Fibroblast of villous mesenchyme (primary cell): ENCODE results near the gene PIK3R5. TPM values are rescaled to one million over a fixed set of nuclear protein-coding genes. Genes with fewer than 3 reads are reported as not detected.
A peak's percentile ranks its signal among the peaks of the same experiment; 100 is the strongest.

Experiments used
- DNase-seq: peaks from one replicate; pipeline ENCODE4 v3.0.0-alpha.2; 2010; ENCODE audit warnings: low read depth
- H3K4me3 ChIP-seq: 2 replicates; pipeline ENCODE4 v1.5.1; 2011; ENCODE audit warnings: low read depth, mild to moderate bottlenecking, low read length
- total RNA-seq: library from RNA; depleted of rRNA; stranded (reverse); fragments of >200 nt; gene quantifications from 2 replicates; pipeline ENCODE4 v1.2.3, GENCODE V29; 2012
- TF ChIP-seq, protein P1 (sequence below): IDR thresholded peaks from 2 replicates; pipeline ENCODE4 v1.5.1; 2012; ENCODE audit warnings: low read depth, mild to moderate bottlenecking, low read length; ENCODE audit not compliant: insufficient read depth

PIK3R5 gene
- total RNA-seq, 1 donor, result not detected

DNA sequence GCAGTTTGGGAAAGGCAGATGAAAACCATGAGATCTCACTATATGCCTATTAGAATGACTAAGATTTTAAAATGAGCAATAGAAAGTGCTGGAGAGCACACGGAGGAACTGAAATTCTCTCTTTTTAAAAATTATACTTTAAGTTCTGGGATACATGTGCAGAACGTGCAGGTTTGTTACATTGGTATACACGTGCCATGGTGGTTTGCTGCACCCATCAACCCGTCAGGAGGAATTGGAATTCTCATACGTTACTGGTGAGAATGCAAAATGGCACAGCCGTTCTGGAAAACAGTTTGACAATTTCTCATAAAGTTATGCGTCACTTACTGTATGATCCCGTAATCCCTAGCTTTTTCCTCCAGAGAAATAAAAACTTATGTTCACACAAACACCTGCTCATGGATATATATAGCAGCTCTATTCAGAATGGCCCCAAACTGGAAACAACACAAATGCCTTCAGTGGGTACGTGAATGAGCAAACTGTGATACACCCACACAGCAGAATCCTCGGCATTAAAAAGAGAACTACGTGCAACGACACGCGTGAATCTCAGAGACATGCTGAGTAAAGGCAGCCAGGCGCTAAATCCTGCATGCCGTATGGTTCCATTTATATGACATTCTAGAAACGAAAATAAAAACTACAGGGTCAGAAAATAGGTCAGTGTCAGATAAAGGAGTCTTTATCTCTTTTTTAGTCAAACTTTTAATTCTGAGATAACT, 109.9 kb downstream of the PIK3R5 start:
- no peak for DNase-seq
- TF ChIP-seq, protein P1, sequence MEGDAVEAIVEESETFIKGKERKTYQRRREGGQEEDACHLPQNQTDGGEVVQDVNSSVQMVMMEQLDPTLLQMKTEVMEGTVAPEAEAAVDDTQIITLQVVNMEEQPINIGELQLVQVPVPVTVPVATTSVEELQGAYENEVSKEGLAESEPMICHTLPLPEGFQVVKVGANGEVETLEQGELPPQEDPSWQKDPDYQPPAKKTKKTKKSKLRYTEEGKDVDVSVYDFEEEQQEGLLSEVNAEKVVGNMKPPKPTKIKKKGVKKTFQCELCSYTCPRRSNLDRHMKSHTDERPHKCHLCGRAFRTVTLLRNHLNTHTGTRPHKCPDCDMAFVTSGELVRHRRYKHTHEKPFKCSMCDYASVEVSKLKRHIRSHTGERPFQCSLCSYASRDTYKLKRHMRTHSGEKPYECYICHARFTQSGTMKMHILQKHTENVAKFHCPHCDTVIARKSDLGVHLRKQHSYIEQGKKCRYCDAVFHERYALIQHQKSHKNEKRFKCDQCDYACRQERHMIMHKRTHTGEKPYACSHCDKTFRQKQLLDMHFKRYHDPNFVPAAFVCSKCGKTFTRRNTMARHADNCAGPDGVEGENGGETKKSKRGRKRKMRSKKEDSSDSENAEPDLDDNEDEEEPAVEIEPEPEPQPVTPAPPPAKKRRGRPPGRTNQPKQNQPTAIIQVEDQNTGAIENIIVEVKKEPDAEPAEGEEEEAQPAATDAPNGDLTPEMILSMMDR, result no peak
- H3K4me3 ChIP-seq, result no peak overlapping the region

DNA sequence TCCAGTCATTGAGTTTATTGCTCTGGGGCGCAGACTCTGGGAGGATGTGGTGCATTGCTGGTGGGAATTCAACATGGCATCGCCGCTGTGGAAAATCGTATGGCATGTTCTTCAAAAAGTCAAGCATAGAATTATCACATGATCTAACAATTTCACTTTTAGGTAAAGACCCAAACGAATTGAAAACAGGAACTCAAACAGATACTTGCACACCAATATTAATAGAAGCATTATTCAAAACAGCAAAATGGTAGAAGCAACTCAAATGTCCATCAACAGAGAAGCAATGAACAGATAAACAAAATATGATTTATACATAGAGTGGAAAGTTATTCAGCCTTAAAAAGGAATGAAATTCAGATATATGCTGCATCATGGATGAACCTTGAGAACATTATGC, 113.9 kb downstream of the PIK3R5 start:
- TF ChIP-seq, protein P1, result no peak
- DNase-seq, result no peak
- no peak overlapping the region for H3K4me3 ChIP-seq

DNA sequence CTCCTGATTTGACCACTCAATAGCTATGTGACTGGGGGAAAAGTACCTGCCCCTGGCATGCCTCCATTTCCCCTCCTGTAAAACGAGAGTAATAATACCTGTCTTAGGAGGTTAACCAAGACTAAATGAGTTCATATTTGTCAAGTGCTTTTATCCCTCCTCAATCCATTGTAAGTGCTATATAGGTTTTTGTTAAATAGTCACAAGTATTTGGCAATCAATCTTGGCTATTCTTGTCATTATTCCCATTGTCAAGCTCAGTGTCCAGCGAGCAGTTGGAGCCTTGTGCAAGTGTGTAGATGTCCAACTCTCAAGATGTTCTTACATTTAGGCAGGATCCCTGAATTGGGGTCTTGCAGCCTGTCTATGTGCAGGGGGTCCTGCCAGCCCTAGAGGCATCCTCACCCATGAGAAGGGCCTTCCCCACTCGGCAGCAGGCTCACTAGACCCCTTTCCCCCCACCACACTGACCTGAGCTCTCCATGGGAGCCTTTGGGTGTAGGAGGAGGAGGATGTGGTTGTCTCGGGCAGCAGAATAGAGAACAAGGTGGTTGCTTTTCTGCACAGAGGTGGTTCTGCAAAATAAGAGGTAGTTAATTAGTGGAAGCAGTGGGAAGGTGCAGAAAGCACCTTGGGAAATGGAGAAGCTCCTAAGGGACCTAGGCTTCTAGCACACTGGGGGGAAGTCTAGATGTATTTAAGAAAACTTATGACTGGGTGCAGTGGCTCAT, 116.0 kb downstream of the PIK3R5 start:
- TF ChIP-seq, protein P1, result no peak
- H3K4me3 ChIP-seq, result no peak overlapping the region
- no peak for DNase-seq

DNA sequence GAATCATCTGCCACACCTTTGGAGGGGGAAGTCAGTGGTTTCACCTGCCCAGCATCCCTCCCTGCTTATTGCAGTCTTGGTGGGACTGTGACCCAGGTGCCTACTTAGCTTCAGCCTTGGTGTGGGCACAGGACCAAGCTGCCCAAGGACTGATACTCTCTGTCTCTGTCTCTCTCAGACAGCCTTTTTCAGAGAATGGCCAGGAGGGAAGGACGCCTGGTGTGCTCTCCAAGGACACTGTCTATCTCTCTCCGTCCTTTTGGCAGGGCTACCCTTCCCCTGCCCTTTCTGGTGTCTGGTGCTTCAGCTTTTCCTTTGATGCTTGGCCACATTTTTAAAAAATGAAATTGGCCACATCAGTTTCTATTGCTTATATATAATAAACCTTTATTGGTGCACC, 117.6 kb downstream of the PIK3R5 start:
- no peak overlapping the region for H3K4me3 ChIP-seq
- TF ChIP-seq, protein P1, result no peak
- no peak for DNase-seq

DNA sequence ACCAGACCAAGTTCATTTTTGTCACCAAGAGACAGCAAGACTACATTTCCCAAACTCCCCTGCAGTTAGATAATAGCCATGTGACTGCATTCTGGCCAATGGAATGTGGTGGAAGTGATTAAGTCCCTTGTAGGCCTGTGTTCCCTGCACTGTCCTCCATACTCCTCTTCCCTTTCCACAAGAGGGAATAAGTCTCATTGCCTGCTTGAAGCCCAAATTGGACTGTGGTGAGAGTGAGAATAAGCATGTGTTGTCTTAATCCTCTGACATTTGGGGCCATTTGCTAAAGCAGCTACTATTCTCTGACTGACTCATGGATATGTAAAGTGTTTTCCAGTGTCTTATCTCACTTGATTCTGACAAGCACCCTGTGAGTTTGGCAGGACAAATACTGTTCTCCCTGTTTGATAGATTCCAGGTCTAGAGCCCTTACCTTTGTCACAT, 118.7 kb downstream of the PIK3R5 start:
- DNase-seq, result peak; percentile 39
- no peak overlapping the region for H3K4me3 ChIP-seq
- TF ChIP-seq, protein P1, result no peak

DNA sequence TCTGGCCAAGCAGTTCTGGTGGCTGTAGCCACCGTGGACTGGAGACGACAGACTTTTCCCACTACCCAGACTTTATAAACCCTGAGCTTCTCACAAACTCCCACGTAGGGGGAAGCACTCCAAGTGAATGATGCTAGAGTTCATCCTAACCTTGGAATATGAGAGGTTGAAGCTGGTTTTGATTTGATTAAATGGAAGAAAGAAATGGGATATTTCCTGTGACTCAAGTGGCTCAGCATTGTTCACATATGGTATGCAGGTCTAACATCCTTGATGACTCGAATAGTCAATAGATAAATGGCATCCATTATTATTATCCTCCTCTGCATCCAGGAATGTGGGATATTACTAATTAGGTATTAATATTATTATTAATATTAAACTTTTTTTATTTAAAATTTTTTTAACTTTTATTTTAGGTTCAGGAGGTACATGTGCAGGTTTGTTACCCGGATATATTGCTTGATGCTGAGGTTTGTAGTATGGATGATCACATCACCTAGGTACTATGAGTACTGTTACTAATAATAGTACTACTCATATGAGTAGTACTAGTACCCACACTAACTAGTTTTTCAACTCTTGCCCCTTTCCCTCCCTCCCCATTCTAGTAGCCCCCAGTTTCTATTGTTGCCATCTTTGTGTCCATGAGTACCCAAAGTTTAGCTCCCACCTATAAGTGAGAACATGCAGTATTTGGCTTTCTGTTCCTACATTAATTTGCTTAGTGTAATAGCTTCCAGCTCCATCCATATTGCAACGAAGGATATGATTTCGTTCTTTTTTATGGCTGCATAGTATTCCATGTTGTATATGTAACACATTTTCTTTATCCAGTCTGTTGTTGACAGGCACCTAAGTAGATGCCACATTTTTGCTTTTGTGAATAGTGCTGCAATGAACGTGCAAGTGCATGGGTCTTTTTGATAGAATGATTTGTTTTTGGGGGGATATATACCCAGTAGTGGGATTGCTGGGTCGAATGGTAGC, 121.0 kb downstream of the PIK3R5 start:
- H3K4me3 ChIP-seq, result no peak overlapping the region
- TF ChIP-seq, protein P1, result no peak
- DNase-seq, result no peak
